GM12892 (cell line): ENCODE results near the gene TNS2.

ENCODE experiments used
- DNase-seq: peaks from one replicate; pipeline ENCODE4 v3.0.0; 2011; ENCODE audit not compliant: insufficient read length
- FAIRE-seq: peaks from 2 replicates; lab custom pipeline; 2011; peaks lifted over from hg19 to GRCh38; lab: Jason Lieb, UNC
- POLR2A ChIP-seq: IDR thresholded peaks from 2 replicates; pipeline ENCODE4 v1.6.1; 2011; ENCODE audit warnings: low read depth, low read length, control low read depth
- POLR2AphosphoS5 ChIP-seq: IDR thresholded peaks from 2 replicates; pipeline ENCODE4 v1.6.1; 2011; ENCODE audit warnings: low read depth, low read length, control low read depth
- TAF1 ChIP-seq: IDR thresholded peaks from 2 replicates; pipeline ENCODE4 v1.6.1; 2011; ENCODE audit warnings: low read depth, mild to moderate bottlenecking, control low read depth, low read length, borderline replicate concordance

Gene TNS2

GRCh38 chr12:53053218-53054111 is 3.6 kb downstream of the TNS2 start:
- peak; percentile 25 for DNase-seq
- no peak for TF ChIP-seq TAF1
- no peak for TF ChIP-seq POLR2A
- TF ChIP-seq POLR2AphosphoS5: no peak

GRCh38 chr12:53054112-53054878 is 4.4 kb downstream of the TNS2 start:
- DNase-seq (peak; percentile 93), FAIRE-seq (peak; percentile 98)
- TF ChIP-seq POLR2A: peak; percentile 32; the same call in 1 of the 2 replicates
- no peak for TF ChIP-seq POLR2AphosphoS5
- TF ChIP-seq TAF1: no peak

More at GRCh38 chr12:53053218-53054111, 3.6 kb downstream of the TNS2 start:
- FAIRE-seq: peak; percentile 56

- TF ChIP-seq TAF1 (no peak), POLR2A (no peak), POLR2AphosphoS5 (no peak)
- FAIRE-seq (no peak), DNase-seq (no peak)
Measured at GRCh38 chr12:53055471-53056266, 5.8 kb downstream of the TNS2 start.

GRCh38 chr12:53056296-53056695 is 6.4 kb downstream of the TNS2 start:
- no peak for FAIRE-seq
- TF ChIP-seq POLR2A (no peak), POLR2AphosphoS5 (no peak), TAF1 (no peak)

GRCh38 chr12:53056901-53057300 is 7.0 kb downstream of the TNS2 start:
- FAIRE-seq: no peak
- TF ChIP-seq POLR2AphosphoS5: no peak
- no peak for TF ChIP-seq POLR2A
- TF ChIP-seq TAF1: no peak
- no peak for DNase-seq

More at GRCh38 chr12:53056296-53056695, 6.4 kb downstream of the TNS2 start:
- DNase-seq: no peak

- FAIRE-seq (no peak), DNase-seq (no peak)
- no peak for TF ChIP-seq TAF1
- TF ChIP-seq POLR2A: no peak
- TF ChIP-seq POLR2AphosphoS5: no peak
Measured at GRCh38 chr12:53057816-53058500, 8.1 kb downstream of the TNS2 start.

- FAIRE-seq: no peak
- DNase-seq: no peak
- TF ChIP-seq POLR2AphosphoS5 (no peak), POLR2A (no peak), TAF1 (no peak)
Measured at GRCh38 chr12:53058674-53059433, 9.0 kb downstream of the TNS2 start.

GRCh38 chr12:53059434-53060063 is 9.7 kb downstream of the TNS2 start:
- no peak for FAIRE-seq
- DNase-seq: no peak

GRCh38 chr12:53060064-53060720 is 10.3 kb downstream of the TNS2 start:
- no peak for DNase-seq
- FAIRE-seq: no peak
- no peak for TF ChIP-seq POLR2AphosphoS5
- no peak for TF ChIP-seq TAF1

More at GRCh38 chr12:53059434-53060063, 9.7 kb downstream of the TNS2 start:
- TF ChIP-seq POLR2A (no peak), TAF1 (no peak), POLR2AphosphoS5 (no peak)
